Cardiac fibroblast (primary cell): ENCODE results near the gene MYO5C.

ENCODE experiments used
- DNase-seq, 2 donors: peaks; one replicate each; pipeline versions ENCODE4 v3.0.0 to v3.0.0-alpha.2; 2010; ENCODE audit warnings: low read depth in 2 of 2
- H3K4me3 ChIP-seq, 2 donors: replicated peaks in 1 of 2; 1 replicate in 1 of 2; 2 replicates in 1 of 2; pipeline ENCODE4 v1.5.1; 2011; ENCODE audit warnings: low read depth in 2 of 2, low read length in 2 of 2, mild to moderate bottlenecking in 2 of 2, moderate library complexity in 1 of 2
- CTCF ChIP-seq: IDR thresholded peaks from one replicate; pipeline ENCODE4 v1.5.1; 2011; ENCODE audit warnings: low read depth, mild to moderate bottlenecking, low read length, inconsistent platforms

MYO5C gene

GRCh38 chr15:52295421-52296001 is at the start of gene MYO5C:
MYO5C (minus strand) TSS chr15:52295804; CDS start chr15:52295636, 168 bp downstream.
- no peak for TF ChIP-seq CTCF
- peak within 1 kb of the TSS; percentile 25 to 31 for H3K4me3 ChIP-seq
- DNase-seq: peak; percentile 10 to 27

- no peak overlapping the region for H3K4me3 ChIP-seq
- DNase-seq: no peak
- TF ChIP-seq CTCF: no peak
Measured at GRCh38 chr15:52344592-52344991, 49.0 kb upstream of the MYO5C start.

GRCh38 chr15:52343831-52344230 is 48.2 kb upstream of the MYO5C start:
- no peak for TF ChIP-seq CTCF
- peak in 1 of 2 donors; percentile 57 for DNase-seq
- no peak overlapping the region for H3K4me3 ChIP-seq

- TF ChIP-seq CTCF: no peak
Measured at GRCh38 chr15:52340093-52340492, 44.5 kb upstream of the MYO5C start.

GRCh38 chr15:52338891-52339290 is 43.3 kb upstream of the MYO5C start:
- H3K4me3 ChIP-seq: no peak overlapping the region
- no peak for DNase-seq
- TF ChIP-seq CTCF: no peak

More at GRCh38 chr15:52340093-52340492, 44.5 kb upstream of the MYO5C start:
- DNase-seq: no peak
- H3K4me3 ChIP-seq: no peak overlapping the region

- no peak overlapping the region for H3K4me3 ChIP-seq
- no peak for TF ChIP-seq CTCF
- DNase-seq: peak in 1 of 2 donors; percentile 38
Measured at GRCh38 chr15:52338058-52338457, 42.5 kb upstream of the MYO5C start.
